SK-N-SH treated with all-trans-retinoic acid at 6 μM for 48 hours (cell line): ENCODE results near the gene RMDN2.

ENCODE experiments used
- TCF4 ChIP-seq: fragments of 250-450 bp; sonication (Bioruptor Pico); IDR thresholded peaks from 2 replicates; pipeline ENCODE4 v1.8.0; 2021; ENCODE audit warnings: mild to moderate bottlenecking, moderate library complexity, borderline replicate concordance
- TF ChIP-seq, protein P1 (sequence below): fragments of 250-450 bp; sonication (Bioruptor Pico); IDR thresholded peaks from 2 replicates; pipeline ENCODE4 v1.8.0; 2020; ENCODE audit warnings: mild to moderate bottlenecking, moderate library complexity, borderline replicate concordance

DNA sequence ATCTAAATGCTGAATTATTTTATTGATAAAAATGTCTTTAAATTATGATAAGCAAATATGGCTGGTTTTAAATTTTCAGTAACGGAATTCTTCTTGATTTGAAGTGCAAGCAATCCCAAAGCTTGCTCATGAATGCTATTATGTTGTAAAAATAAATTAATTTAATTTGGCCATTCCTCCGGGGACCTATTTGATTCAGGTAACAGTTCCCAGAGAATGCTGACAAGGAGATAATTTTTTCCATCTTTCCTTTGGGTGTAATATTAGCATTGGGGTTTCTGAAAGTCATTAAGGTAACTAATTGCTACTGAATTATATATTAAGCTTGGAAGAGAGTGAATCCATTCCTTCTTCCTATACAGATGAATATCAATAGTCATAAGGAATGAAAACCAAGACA, 12.5 kb upstream of the RMDN2 start:
- TF ChIP-seq, protein P1, sequence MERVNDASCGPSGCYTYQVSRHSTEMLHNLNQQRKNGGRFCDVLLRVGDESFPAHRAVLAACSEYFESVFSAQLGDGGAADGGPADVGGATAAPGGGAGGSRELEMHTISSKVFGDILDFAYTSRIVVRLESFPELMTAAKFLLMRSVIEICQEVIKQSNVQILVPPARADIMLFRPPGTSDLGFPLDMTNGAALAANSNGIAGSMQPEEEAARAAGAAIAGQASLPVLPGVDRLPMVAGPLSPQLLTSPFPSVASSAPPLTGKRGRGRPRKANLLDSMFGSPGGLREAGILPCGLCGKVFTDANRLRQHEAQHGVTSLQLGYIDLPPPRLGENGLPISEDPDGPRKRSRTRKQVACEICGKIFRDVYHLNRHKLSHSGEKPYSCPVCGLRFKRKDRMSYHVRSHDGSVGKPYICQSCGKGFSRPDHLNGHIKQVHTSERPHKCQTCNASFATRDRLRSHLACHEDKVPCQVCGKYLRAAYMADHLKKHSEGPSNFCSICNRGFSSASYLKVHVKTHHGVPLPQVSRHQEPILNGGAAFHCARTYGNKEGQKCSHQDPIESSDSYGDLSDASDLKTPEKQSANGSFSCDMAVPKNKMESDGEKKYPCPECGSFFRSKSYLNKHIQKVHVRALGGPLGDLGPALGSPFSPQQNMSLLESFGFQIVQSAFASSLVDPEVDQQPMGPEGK (CRISPR knock-in tag) = no peak
- TF ChIP-seq TCF4 (CRISPR knock-in tag) = no peak
